Activated B cell treated with CpG ODN at 0.5 μM for 24 hours (primary cell): ENCODE data around the gene GPR162. TPM values are rescaled to one million over a fixed set of nuclear protein-coding genes. Genes with fewer than 3 reads are reported as not detected.

ENCODE experiments used
- ATAC-seq: fragments of 200-7000 bp; cut with Tn5 transposase; one replicate; pipeline ENCODE4 v1.10.0; 2021; ENCODE audit warnings: low read depth, mild to moderate bottlenecking, moderate library complexity
- CTCF ChIA-PET: fragments of 350-600 bp; sonication (Branson Sonifier 250); formaldehyde crosslinking; loops from one replicate; lab custom pipeline; 2021; ENCODE audit warnings: antibody characterized with exemption; lab: Charles Lee
- POLR2A ChIA-PET: fragments of 350-600 bp; sonication (Branson Sonifier 250); formaldehyde crosslinking; loops from one replicate; lab custom pipeline; 2021; ENCODE audit warnings: antibody characterized with exemption; lab: Charles Lee
- DNase-seq: peaks from one replicate; pipeline ENCODE4 v3.0.0; 2022
- H3K27ac Mint-ChIP-seq: one replicate; pipeline ENCODE4 v1.8.0; 2020; ENCODE audit warnings: mixed read lengths
- H3K27me3 Mint-ChIP-seq: one replicate; pipeline ENCODE4 v1.8.0; 2021; ENCODE audit warnings: mixed read lengths
- H3K36me3 Mint-ChIP-seq: one replicate; pipeline ENCODE4 v1.8.0; 2021; ENCODE audit warnings: low read depth, mixed read lengths
- H3K4me1 Mint-ChIP-seq: one replicate; pipeline ENCODE4 v1.8.0; 2021; ENCODE audit warnings: mixed read lengths
- H3K4me3 Mint-ChIP-seq: one replicate; pipeline ENCODE4 v1.8.0; 2020; ENCODE audit warnings: mild to moderate bottlenecking, mixed read lengths
- H3K9me3 Mint-ChIP-seq: one replicate; pipeline ENCODE4 v1.8.0; 2020; ENCODE audit warnings: mixed read lengths
- intact Hi-C: fragments of 100-400 bp; cut with micrococcal nuclease; formaldehyde crosslinking; loops from one replicate; pipeline ENCODE4 v1.15.1; 2024
- total RNA-seq: library from RNA; stranded (reverse); gene quantifications from 2 replicates; pipeline ENCODE4 v1.2.3, GENCODE V29; 2022
- TF ChIP-seq, protein P1 (sequence below): fragments of 200-600 bp; IDR thresholded peaks from one replicate; pipeline ENCODE4 v1.8.0; 2022; ENCODE audit warnings: antibody characterized with exemption, mild to moderate bottlenecking

GPR162 gene
- total RNA-seq, 1 donor from 2014 or later: not detected

DNA sequence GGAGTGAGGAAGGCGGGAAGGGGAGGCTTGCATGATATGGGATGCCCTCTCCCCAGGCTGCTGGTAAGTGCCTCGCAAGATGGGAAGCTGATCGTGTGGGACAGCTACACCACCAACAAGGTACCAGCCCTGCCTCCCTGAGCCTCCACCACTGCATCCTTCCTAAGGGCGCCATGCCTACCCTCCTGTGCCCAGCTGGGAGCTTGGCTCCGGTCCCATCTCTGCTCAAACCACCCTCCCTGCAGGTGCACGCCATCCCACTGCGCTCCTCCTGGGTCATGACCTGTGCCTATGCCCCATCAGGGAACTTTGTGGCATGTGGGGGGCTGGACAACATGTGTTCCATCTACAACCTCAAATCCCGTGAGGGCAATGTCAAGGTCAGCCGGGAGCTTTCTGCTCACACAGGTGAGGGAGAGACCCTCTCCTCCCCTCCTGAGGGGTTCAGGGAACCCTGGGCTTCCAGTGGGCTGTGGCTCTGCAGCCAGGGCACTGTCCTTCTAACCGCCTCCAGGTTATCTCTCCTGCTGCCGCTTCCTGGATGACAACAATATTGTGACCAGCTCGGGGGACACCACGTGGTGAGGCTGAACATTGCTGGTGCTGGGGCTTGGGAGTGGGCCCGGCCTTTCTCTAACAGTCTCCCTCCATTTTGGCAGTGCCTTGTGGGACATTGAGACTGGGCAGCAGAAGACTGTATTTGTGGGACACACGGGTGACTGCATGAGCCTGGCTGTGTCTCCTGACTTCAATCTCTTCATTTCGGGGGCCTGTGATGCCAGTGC lies 21.7 kb downstream of the GPR162 start:
- TF ChIP-seq, protein P1, sequence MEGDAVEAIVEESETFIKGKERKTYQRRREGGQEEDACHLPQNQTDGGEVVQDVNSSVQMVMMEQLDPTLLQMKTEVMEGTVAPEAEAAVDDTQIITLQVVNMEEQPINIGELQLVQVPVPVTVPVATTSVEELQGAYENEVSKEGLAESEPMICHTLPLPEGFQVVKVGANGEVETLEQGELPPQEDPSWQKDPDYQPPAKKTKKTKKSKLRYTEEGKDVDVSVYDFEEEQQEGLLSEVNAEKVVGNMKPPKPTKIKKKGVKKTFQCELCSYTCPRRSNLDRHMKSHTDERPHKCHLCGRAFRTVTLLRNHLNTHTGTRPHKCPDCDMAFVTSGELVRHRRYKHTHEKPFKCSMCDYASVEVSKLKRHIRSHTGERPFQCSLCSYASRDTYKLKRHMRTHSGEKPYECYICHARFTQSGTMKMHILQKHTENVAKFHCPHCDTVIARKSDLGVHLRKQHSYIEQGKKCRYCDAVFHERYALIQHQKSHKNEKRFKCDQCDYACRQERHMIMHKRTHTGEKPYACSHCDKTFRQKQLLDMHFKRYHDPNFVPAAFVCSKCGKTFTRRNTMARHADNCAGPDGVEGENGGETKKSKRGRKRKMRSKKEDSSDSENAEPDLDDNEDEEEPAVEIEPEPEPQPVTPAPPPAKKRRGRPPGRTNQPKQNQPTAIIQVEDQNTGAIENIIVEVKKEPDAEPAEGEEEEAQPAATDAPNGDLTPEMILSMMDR: no peak
- H3K27me3 Mint-ChIP-seq: peaks cover under 1% of the 10 kb centered on the region
- peak overlapping the region; percentile 18 for H3K27ac Mint-ChIP-seq
- H3K36me3 Mint-ChIP-seq: no peaks in the 10 kb centered on the region
- ChIA-PET POLR2A (interaction anchor here (1.5 kb wide), 1 partner anchor 8 kb away, joined by 5 read pairs; the partner anchor contains the start of gene CDCA3), CTCF (no interaction called here)
- no peaks in the 10 kb centered on the region for H3K9me3 Mint-ChIP-seq
- H3K4me1 Mint-ChIP-seq: peaks cover 14% of the 10 kb centered on the region
- no peak overlapping the region for H3K4me3 Mint-ChIP-seq
- ATAC-seq (no peak), DNase-seq (no peak)
- intact Hi-C loops: no loop called here

DNA sequence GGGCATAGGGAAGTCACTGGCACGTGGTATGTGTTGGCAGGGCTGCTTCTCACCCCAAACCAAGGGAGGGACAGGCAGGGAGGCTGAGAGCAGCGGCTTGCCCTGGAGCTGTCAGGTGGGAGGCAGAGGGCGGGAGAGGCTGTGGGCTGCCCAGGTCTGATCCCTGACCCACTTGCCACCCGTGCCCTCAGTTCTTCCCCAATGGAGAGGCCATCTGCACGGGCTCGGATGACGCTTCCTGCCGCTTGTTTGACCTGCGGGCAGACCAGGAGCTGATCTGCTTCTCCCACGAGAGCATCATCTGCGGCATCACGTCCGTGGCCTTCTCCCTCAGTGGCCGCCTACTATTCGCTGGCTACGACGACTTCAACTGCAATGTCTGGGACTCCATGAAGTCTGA lies 23.8 kb downstream of the GPR162 start:
- Mint-ChIP-seq H3K27ac (no peak overlapping the region), H3K4me3 (no peak overlapping the region), H3K4me1 (peaks cover 10% of the 10 kb centered on the region), H3K27me3 (no peaks in the 10 kb centered on the region), H3K36me3 (no peaks in the 10 kb centered on the region), H3K9me3 (no peaks in the 10 kb centered on the region)
- TF ChIP-seq, protein P1: no peak
- POLR2A ChIA-PET: no interaction called here
- ATAC-seq: no peak
- intact Hi-C loops: no loop called here
- DNase-seq: no peak
- CTCF ChIA-PET: interaction anchor here (1.4 kb wide), 1 partner anchor 9 kb away, joined by 3 read pairs; no protein-coding TSS in a partner anchor

DNA sequence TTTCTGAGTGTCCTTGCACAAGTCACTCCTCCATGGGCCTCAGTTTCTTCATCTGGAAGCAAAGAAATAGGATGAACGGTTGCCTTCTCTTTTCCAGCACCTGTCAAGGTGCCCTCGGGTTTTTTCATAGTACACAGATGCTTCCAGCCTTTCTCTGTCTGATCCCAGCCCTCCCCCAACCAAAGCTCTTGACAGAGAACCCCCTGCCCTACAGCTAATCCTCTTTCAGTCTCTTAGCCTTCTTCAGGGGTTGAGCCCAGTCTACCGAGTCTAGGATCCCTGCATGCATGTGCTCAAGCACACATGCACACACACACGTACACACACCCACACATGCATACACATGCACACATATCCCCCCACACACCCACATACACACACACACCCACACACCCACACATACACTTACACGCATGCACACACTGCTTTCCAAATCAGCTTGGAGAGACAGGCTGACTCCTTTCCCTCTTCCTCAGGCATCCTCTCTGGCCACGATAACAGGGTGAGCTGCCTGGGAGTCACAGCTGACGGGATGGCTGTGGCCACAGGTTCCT lies 24.8 kb downstream of the GPR162 start:
- Mint-ChIP-seq H3K4me1 (peaks cover 15% of the 10 kb centered on the region), H3K27me3 (no peaks in the 10 kb centered on the region), H3K27ac (no peak overlapping the region), H3K9me3 (no peaks in the 10 kb centered on the region), H3K4me3 (no peak overlapping the region), H3K36me3 (no peaks in the 10 kb centered on the region)
- intact Hi-C loops: no loop called here
- ChIA-PET CTCF (no interaction called here), POLR2A (no interaction called here)
- no peak for DNase-seq
- no peak for ATAC-seq
- TF ChIP-seq, protein P1: no peak

DNA sequence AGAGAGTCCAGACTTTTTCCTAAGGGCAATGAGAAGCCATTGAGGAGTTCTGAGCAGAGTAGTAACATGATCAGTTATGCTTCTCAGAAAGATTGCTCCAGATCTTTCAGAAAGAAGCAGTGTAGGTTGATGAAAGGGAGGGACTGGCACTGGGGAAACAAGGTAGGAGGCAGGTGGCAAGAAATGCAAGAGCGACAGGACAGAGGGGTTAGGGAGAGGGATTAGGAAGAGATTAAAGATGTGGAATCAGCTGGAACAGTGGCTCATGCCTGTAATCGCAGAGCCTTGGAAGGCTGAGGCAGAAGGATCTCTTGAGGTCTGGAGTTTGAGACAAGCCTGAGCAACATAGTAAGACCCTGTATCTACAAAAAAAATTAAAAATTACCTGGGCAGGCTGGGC lies 26.1 kb downstream of the GPR162 start:
- no peaks in the 10 kb centered on the region for H3K27me3 Mint-ChIP-seq
- ChIA-PET POLR2A (interaction anchor here (0.5 kb wide), 1 partner anchor 60 kb away, joined by 3 read pairs; no protein-coding TSS in a partner anchor), CTCF (no interaction called here)
- intact Hi-C loops: no loop called here
- no peaks in the 10 kb centered on the region for H3K9me3 Mint-ChIP-seq
- no peak overlapping the region for H3K4me3 Mint-ChIP-seq
- no peak for DNase-seq
- peaks cover 6% of the 10 kb centered on the region for H3K36me3 Mint-ChIP-seq
- TF ChIP-seq, protein P1: no peak
- no peak for ATAC-seq
- no peak overlapping the region for H3K27ac Mint-ChIP-seq
- peaks cover 18% of the 10 kb centered on the region for H3K4me1 Mint-ChIP-seq

DNA sequence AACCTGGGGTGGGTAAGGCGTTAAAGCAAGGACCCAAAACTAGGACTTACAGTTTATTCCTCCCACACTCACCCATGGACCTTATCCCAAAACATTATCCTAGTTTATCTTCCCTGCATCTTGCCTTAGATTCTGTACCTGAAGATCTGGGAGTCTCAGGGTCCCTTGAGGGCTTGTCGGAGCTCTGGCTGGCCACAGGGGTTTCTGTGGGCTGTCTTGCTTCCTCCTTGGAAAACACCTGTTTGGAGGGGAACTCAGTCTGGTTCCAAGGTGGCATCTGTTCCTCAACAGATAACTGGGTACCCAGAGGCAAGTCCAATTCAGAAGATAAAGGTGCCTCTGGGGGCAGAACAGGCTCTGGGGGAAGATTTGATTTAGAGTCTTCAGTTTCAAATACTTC lies 27.8 kb downstream of the GPR162 start:
- CTCF ChIA-PET: no interaction called here
- peaks cover 30% of the 10 kb centered on the region for H3K4me1 Mint-ChIP-seq

More for the DNA sequence above, 27.8 kb downstream of the GPR162 start:
- peaks cover 11% of the 10 kb centered on the region for H3K36me3 Mint-ChIP-seq
- TF ChIP-seq, protein P1: no peak
- ATAC-seq (no peak), DNase-seq (no peak)
- H3K27ac Mint-ChIP-seq: no peak overlapping the region
- H3K27me3 Mint-ChIP-seq: no peaks in the 10 kb centered on the region
- POLR2A ChIA-PET: interaction anchor here (1.4 kb wide), 1 partner anchor 10 kb away, joined by 3 read pairs; no protein-coding TSS in a partner anchor
- H3K4me3 Mint-ChIP-seq: no peak overlapping the region
- H3K9me3 Mint-ChIP-seq: no peaks in the 10 kb centered on the region
- intact Hi-C loops: no loop called here
